Spleen (tissue), 11 donors: ENCODE results near the gene YIPF5. TPM values are rescaled to one million over a fixed set of nuclear protein-coding genes. Genes with fewer than 3 reads are reported as not detected.

ENCODE experiments used
- DNase-seq: peaks from one replicate; pipeline ENCODE4 v3.0.0-alpha.2; 2020
- H3K27ac ChIP-seq, 8 donors: fragments of 200-600 bp; sonication (generic) in 7 of 8; 1 replicate in 4 of 8; 2 replicates in 4 of 8; pipeline versions ENCODE4 v1.5.0 to v1.8.0; 2016 to 2021; ENCODE audit warnings: inconsistent platforms in 4 of 8, mild to moderate bottlenecking in 4 of 8, moderate library complexity in 1 of 8
- H3K27me3 ChIP-seq, 7 donors: fragments of 200-600 bp; sonication (generic) in 6 of 7; replicated peaks in 1 of 7; 1 replicate in 4 of 7; 2 replicates in 3 of 7; pipeline versions ENCODE4 v1.5.0 to v1.8.0; 2016 to 2021; ENCODE audit warnings: inconsistent platforms in 3 of 7, mild to moderate bottlenecking in 1 of 7
- H3K36me3 ChIP-seq, 6 donors: fragments of 200-600 bp; sonication (generic) in 5 of 6; 1 replicate in 4 of 6; 2 replicates in 2 of 6; pipeline versions ENCODE4 v1.5.0 to v1.8.0; 2016 to 2021; ENCODE audit warnings: inconsistent platforms in 2 of 6
- H3K4me1 ChIP-seq, 6 donors: fragments of 200-600 bp; sonication (generic) in 5 of 6; 1 replicate in 3 of 6; 2 replicates in 3 of 6; pipeline versions ENCODE4 v1.5.0 to v1.8.0; 2016 to 2021; ENCODE audit warnings: inconsistent platforms in 3 of 6
- H3K4me3 ChIP-seq, 8 donors: fragments of 200-600 bp; sonication (generic) in 7 of 8; 1 replicate in 4 of 8; 2 replicates in 4 of 8; pipeline versions ENCODE4 v1.5.0 to v1.8.0; 2016 to 2021; ENCODE audit warnings: inconsistent platforms in 4 of 8, mild to moderate bottlenecking in 4 of 8, moderate library complexity in 2 of 8
- H3K9me3 ChIP-seq, 8 donors: fragments of 200-600 bp; sonication (generic) in 7 of 8; 1 replicate in 4 of 8; 2 replicates in 4 of 8; pipeline versions ENCODE4 v1.5.0 to v1.8.0; 2016 to 2021; ENCODE audit warnings: inconsistent platforms in 4 of 8
- POLR2A ChIP-seq, 3 donors: fragments of 450-650 bp; IDR thresholded peaks; one replicate each; pipeline ENCODE4 v1.5.1; 2017; ENCODE audit warnings: antibody characterized with exemption in 3 of 3, mild to moderate bottlenecking in 1 of 3
- POLR2AphosphoS5 ChIP-seq, 3 donors: sonication (generic); formaldehyde crosslinking; IDR thresholded peaks; one replicate each; pipeline ENCODE4 v1.5.1; 2017; ENCODE audit warnings: antibody characterized with exemption in 3 of 3
- WGBS, 5 donors: extraction: QIAGEN DNeasy Blood & Tissue Kit in 3 of 5; methylation state at CpG; one replicate each; pipeline versions ENCODE4 v1.1.5 to v1.1.7; 2013 to 2018; 5-methylcytosine and 5-hydroxymethylcytosine counted together
- intact Hi-C: fragments of 100-400 bp; cut with DNase I; formaldehyde crosslinking; loops from one replicate; pipeline ENCODE4 v1.15.0; 2023; ENCODE audit warnings: low total_unique reads
- polyA plus RNA-seq, 3 donors: library from polyadenylated mRNA; stranded (reverse); fragments of 200-250 nt; gene quantifications; one replicate each; pipeline ENCODE4 v1.2.1, GENCODE V29; 2013
- total RNA-seq, 7 donors: library from RNA; depleted of rRNA in 3 of 7; stranded (reverse); fragments of >200 nt in 3 of 7; fragmentation: NEBNext Ultra II Directional in 4 of 7; extraction: Animal tissue kit (Norgen Biotek cat#: 25700) in 4 of 7; gene quantifications; one replicate each; pipeline versions ENCODE4 v1.1.0 to v1.2.1, GENCODE V29; 2016 to 2021
- TF ChIP-seq, protein P1 (sequence below), 11 experiments: fragments of 200-600 bp in 7 of 11; fragments of 450-650 bp in 4 of 11; sonication (generic) in 4 of 11; IDR thresholded peaks in 8 of 11; conservative IDR thresholded peaks in 3 of 11; 1 replicate in 7 of 11; 2 replicates in 4 of 11; pipeline versions ENCODE4 v1.4.0 to v1.8.0; 2016 to 2021; ENCODE audit warnings: antibody characterized with exemption in 11 of 11, inconsistent platforms in 4 of 11, mild to moderate bottlenecking in 1 of 11
- donor health status: healthy with polysubstance abuse.
- donor health status: DM: no; HTN: no; CAD: no; lungs with moderate emphysema.
- donor health status: DM: no; HTN: no; CAD: no.
- donor health status: Bipolar disorder and iron deficiency.
- donor health status: healthy.
- donor health status: DM: no; HTN: no; CAD: no.
- donor health status: DM: yes; HTN: yes; CAD: no.

Gene YIPF5
- total and polyA plus RNA-seq, 10 donors = 8.2 to 39.5 (median 29.9) TPM

DNA sequence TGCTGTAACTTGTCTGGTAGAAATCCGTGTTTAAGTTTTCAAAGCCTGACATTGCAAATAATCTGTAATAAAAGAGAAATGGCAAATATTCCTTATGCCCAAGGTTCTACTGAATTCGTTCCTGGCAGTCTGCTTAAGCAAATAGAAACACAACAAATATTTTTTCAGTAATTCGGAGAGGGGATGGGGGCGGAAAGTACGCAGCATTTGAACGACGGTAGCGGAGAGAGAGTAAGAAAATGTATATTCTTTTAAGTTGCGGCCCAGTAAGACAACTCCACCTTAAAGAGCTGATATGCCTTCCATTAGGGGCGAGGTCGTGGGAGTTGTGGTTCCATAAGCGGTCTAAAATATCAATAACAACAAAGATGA lies 569 bp downstream of the YIPF5 start:
- H3K9me3 ChIP-seq = no peaks in the 10 kb centered on the region
- 3 to 7% (median 5%) methylated on average over 12 of the region's 12 CpGs for WGBS, 5 donors
- peak overlapping the region; percentile 59 to 79 (median 72) for H3K4me3 ChIP-seq
- intact Hi-C loops = no loop called here
- TF ChIP-seq, protein P1, sequence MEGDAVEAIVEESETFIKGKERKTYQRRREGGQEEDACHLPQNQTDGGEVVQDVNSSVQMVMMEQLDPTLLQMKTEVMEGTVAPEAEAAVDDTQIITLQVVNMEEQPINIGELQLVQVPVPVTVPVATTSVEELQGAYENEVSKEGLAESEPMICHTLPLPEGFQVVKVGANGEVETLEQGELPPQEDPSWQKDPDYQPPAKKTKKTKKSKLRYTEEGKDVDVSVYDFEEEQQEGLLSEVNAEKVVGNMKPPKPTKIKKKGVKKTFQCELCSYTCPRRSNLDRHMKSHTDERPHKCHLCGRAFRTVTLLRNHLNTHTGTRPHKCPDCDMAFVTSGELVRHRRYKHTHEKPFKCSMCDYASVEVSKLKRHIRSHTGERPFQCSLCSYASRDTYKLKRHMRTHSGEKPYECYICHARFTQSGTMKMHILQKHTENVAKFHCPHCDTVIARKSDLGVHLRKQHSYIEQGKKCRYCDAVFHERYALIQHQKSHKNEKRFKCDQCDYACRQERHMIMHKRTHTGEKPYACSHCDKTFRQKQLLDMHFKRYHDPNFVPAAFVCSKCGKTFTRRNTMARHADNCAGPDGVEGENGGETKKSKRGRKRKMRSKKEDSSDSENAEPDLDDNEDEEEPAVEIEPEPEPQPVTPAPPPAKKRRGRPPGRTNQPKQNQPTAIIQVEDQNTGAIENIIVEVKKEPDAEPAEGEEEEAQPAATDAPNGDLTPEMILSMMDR (IDR thresholded peaks at IDR 0.05 in 8 of 11, conservative IDR thresholded peaks at IDR 0.05 in 3 of 11) = no peak
- no peak for TF ChIP-seq POLR2AphosphoS5 (IDR thresholded peaks at IDR 0.05)
- H3K27ac ChIP-seq = peak overlapping the region; percentile 80 to 89 (median 85)
- DNase-seq = no peak
- peaks cover 0 to 44% (median 9%) of the 10 kb centered on the region in 6 donors for H3K36me3 ChIP-seq
- no peaks in the 10 kb centered on the region for H3K27me3 ChIP-seq
- peaks cover 6 to 55% (median 33%) of the 10 kb centered on the region in 6 donors for H3K4me1 ChIP-seq

DNA sequence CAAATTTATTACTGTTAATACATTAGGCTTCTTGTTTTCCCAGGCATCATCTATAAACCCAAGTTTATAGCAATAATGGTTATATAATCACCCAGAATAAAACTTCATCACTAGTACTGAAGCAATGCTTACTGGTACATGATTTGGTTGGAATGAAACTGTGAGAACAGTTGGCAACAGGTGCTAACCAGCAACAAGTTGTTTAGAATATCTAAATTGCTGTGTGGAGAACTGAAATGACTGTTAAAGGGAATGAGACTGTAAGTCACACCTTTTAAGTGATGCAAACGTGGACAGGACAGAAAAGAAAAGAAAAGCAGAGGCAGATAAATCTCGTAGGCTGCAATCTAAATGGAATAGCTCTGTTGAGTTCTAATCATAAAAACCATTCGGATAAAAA lies 2.5 kb downstream of the YIPF5 start:
- no peaks in the 10 kb centered on the region for H3K27me3 ChIP-seq
- peaks cover 0 to 63% (median 26%) of the 10 kb centered on the region in 6 donors for H3K36me3 ChIP-seq
- no peak overlapping the region for H3K27ac ChIP-seq
- intact Hi-C loops = no loop called here
- WGBS, 5 donors = 73 to 91% (median 81%) methylated on average over 3 of the region's 3 CpGs
- DNase-seq = no peak
- peaks cover 6 to 55% (median 33%) of the 10 kb centered on the region in 6 donors for H3K4me1 ChIP-seq
- no peaks in the 10 kb centered on the region for H3K9me3 ChIP-seq
- no peak overlapping the region for H3K4me3 ChIP-seq
- no peak for TF ChIP-seq POLR2AphosphoS5 (IDR thresholded peaks at IDR 0.05)
- TF ChIP-seq POLR2A (IDR thresholded peaks at IDR 0.05) = no peak
- TF ChIP-seq, protein P1 (IDR thresholded peaks at IDR 0.05 in 8 of 11, conservative IDR thresholded peaks at IDR 0.05 in 3 of 11) = no peak

DNA sequence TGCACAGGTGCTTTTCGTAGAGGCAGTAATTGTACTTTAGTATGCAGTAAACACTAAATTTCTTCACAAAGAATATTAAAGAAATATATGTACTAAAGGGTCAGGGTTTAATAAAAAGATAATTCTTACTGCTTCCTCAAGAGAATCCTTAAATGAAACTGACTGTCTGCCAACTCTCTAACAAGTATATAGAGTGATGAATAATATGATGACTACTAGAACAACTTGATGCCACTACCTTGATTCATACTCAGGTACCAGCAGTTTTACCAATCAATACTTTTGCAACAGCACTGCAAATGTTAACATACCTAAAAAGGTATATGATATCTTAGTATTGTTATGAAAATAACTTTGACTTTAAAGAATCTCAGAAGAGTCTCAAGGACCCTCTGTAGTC lies 3.8 kb downstream of the YIPF5 start:
- Histone ChIP-seq H3K27me3 (no peaks in the 10 kb centered on the region), H3K27ac (no peak overlapping the region), H3K36me3 (peaks cover 0 to 76% (median 38%) of the 10 kb centered on the region in 6 donors), H3K4me3 (no peak overlapping the region), H3K9me3 (no peaks in the 10 kb centered on the region), H3K4me1 (peaks cover 6 to 55% (median 33%) of the 10 kb centered on the region in 6 donors)
- no peak for DNase-seq
- TF ChIP-seq POLR2A (IDR thresholded peaks at IDR 0.05) = no peak
- TF ChIP-seq, protein P1 (IDR thresholded peaks at IDR 0.05 in 8 of 11, conservative IDR thresholded peaks at IDR 0.05 in 3 of 11) = no peak
- TF ChIP-seq POLR2AphosphoS5 (IDR thresholded peaks at IDR 0.05) = no peak
- WGBS, 5 donors = 86 to 95% (median 93%) methylated on average over 1 of the region's 1 CpG
- intact Hi-C loops = no loop called here

DNA sequence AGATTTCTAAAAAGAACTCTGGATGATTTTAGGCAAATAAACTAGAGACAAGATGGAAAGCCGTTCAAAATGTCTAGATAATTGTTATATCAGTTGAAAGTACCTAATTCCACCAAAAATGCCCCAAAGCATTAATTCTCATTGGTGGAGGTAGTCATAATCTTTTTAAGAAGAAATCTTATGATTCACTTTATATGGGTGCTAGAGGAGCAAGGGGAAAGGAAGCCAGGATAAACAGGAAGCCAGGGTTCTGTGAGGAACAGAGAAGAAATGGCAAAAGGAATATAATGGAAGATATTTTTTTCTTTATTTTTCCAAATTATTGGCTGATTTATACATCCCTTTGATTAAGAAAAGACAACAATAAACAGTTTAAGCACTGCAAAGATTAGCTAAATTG lies 7.8 kb downstream of the YIPF5 start:
- TF ChIP-seq, protein P1 (IDR thresholded peaks at IDR 0.05 in 8 of 11, conservative IDR thresholded peaks at IDR 0.05 in 3 of 11) = no peak
- no peak for TF ChIP-seq POLR2AphosphoS5 (IDR thresholded peaks at IDR 0.05)
- no peak for TF ChIP-seq POLR2A (IDR thresholded peaks at IDR 0.05)
- WGBS, 5 donors = 94 to 100% (median 96%) methylated on average over 1 of the region's 1 CpG
- H3K9me3 ChIP-seq = no peaks in the 10 kb centered on the region
- H3K4me3 ChIP-seq = no peak overlapping the region
- intact Hi-C loops = no loop called here
- H3K36me3 ChIP-seq = peaks cover 0 to 100% (median 56%) of the 10 kb centered on the region in 6 donors
- H3K27me3 ChIP-seq = no peaks in the 10 kb centered on the region
- DNase-seq = no peak
- H3K4me1 ChIP-seq = peaks cover 0 to 20% (median 5%) of the 10 kb centered on the region in 6 donors
- H3K27ac ChIP-seq = no peak overlapping the region
